Thymus (tissue), 11 donors: ENCODE measurements around the gene TSGA10IP. TPM values are rescaled to one million over a fixed set of nuclear protein-coding genes. Genes with fewer than 3 reads are reported as not detected.
"Not testable (repeated sequence)": the region's sequence is repeated elsewhere in the genome, so short reads cannot be mapped to it uniquely, and the experiment has no call there.

Source experiments
- DNase-seq, 9 donors: peaks; one replicate each; pipeline ENCODE4 v3.0.0-alpha.2; 2013; ENCODE audit warnings: low spot score in 9 of 9, low read depth in 6 of 9, missing footprints in 1 of 9
- H3K27ac ChIP-seq, 2 donors: one replicate each; pipeline ENCODE4 v1.5.1; 2013; ENCODE audit warnings: control low read depth in 1 of 2, low read depth in 1 of 2, low read length in 1 of 2, mild to moderate bottlenecking in 1 of 2, moderate library complexity in 1 of 2
- H3K27me3 ChIP-seq, 2 donors: one replicate each; pipeline ENCODE4 v1.5.1; 2013; ENCODE audit warnings: low read length in 1 of 2; ENCODE audit not compliant: control insufficient read depth in 2 of 2, insufficient read depth in 1 of 2
- H3K36me3 ChIP-seq, 2 donors: one replicate each; pipeline ENCODE4 v1.5.1; 2013; ENCODE audit warnings: low read length in 1 of 2, mild to moderate bottlenecking in 1 of 2, moderate library complexity in 1 of 2; ENCODE audit not compliant: control insufficient read depth in 2 of 2, insufficient read depth in 2 of 2
- H3K4me1 ChIP-seq, 2 donors: one replicate each; pipeline ENCODE4 v1.5.1; 2013; ENCODE audit warnings: low read length in 2 of 2; ENCODE audit not compliant: control insufficient read depth in 2 of 2, insufficient read depth in 2 of 2
- H3K4me3 ChIP-seq, 2 donors: one replicate each; pipeline ENCODE4 v1.5.1; 2013; ENCODE audit warnings: low read length in 2 of 2, control low read depth in 1 of 2, mild to moderate bottlenecking in 1 of 2
- H3K9me3 ChIP-seq, 2 donors: one replicate each; pipeline ENCODE4 v1.5.1; 2013; ENCODE audit warnings: low read length in 1 of 2, mild to moderate bottlenecking in 1 of 2; ENCODE audit not compliant: control insufficient read depth in 2 of 2, insufficient read depth in 1 of 2
- WGBS: extraction: QIAGEN DNeasy Blood & Tissue Kit; methylation state at CpG from one replicate; pipeline ENCODE4 v1.1.7; 2013; 5-methylcytosine and 5-hydroxymethylcytosine counted together
- polyA plus RNA-seq: library from polyadenylated mRNA; stranded (reverse); fragments of 200-250 nt; gene quantifications from one replicate; pipeline ENCODE4 v1.2.3, GENCODE V29; 2013
- total RNA-seq: library from RNA; stranded (reverse); fragments of 120-200 nt; gene quantifications from one replicate; pipeline ENCODE4 v1.2.4, GENCODE V29; 2013
- donor health status: healthy.

The TSGA10IP gene
- total and polyA plus RNA-seq, 2 donors = 0.05 to 0.09 TPM

GRCh38 chr11:65941720-65942310 lies 3.5 kb upstream of the TSGA10IP start:
- no peaks in the 10 kb centered on the region for H3K9me3 ChIP-seq
- H3K4me3 ChIP-seq = no peak overlapping the region
- H3K27ac ChIP-seq = no peak overlapping the region
- 85% methylated on average over 9 of the region's 9 CpGs for WGBS
- H3K36me3 ChIP-seq = no peaks in the 10 kb centered on the region
- H3K27me3 ChIP-seq = peaks cover 0 to 2% of the 10 kb centered on the region in 2 donors
- no peaks in the 10 kb centered on the region for H3K4me1 ChIP-seq
- DNase-seq = no peak

GRCh38 chr11:65942531-65942930 lies 2.7 kb upstream of the TSGA10IP start:
- DNase-seq = no peak
- Histone ChIP-seq H3K4me1 (no peaks in the 10 kb centered on the region), H3K27me3 (peaks cover 0 to 7% of the 10 kb centered on the region in 2 donors), H3K27ac (no peak overlapping the region), H3K9me3 (no peaks in the 10 kb centered on the region), H3K4me3 (no peak overlapping the region), H3K36me3 (no peaks in the 10 kb centered on the region)
- WGBS = 96% methylated on average over 7 of the region's 7 CpGs

- H3K4me1 ChIP-seq = no peaks in the 10 kb centered on the region
- H3K9me3 ChIP-seq = no peaks in the 10 kb centered on the region
- peaks cover 0 to 10% of the 10 kb centered on the region in 2 donors for H3K27me3 ChIP-seq
- no peak overlapping the region for H3K27ac ChIP-seq
- no peak for DNase-seq
- no peaks in the 10 kb centered on the region for H3K36me3 ChIP-seq
- H3K4me3 ChIP-seq = no peak overlapping the region
- 98% methylated on average over 8 of the region's 8 CpGs for WGBS
Measured at GRCh38 chr11:65944191-65944590, 1.1 kb upstream of the TSGA10IP start.

GRCh38 chr11:65944767-65945166 lies 513 bp upstream of the TSGA10IP start:
- H3K4me3 ChIP-seq = no peak overlapping the region
- H3K36me3 ChIP-seq = no peaks in the 10 kb centered on the region
- no peak for DNase-seq
- H3K9me3 ChIP-seq = no peaks in the 10 kb centered on the region
- 92% methylated on average over 8 of the region's 8 CpGs for WGBS
- no peaks in the 10 kb centered on the region for H3K4me1 ChIP-seq
- no peak overlapping the region for H3K27ac ChIP-seq
- peaks cover 0 to 10% of the 10 kb centered on the region in 2 donors for H3K27me3 ChIP-seq

- H3K4me1 ChIP-seq = no peaks in the 10 kb centered on the region
- no peaks in the 10 kb centered on the region for H3K36me3 ChIP-seq
- no peak overlapping the region for H3K27ac ChIP-seq
- no peaks in the 10 kb centered on the region for H3K9me3 ChIP-seq
- H3K27me3 ChIP-seq = peaks cover 0 to 10% of the 10 kb centered on the region in 2 donors
- H3K4me3 ChIP-seq = no peak overlapping the region
- 97% methylated on average over 11 of the region's 11 CpGs for WGBS
- DNase-seq = no peak
Measured at GRCh38 chr11:65945941-65946558, 770 bp downstream of the TSGA10IP start.

GRCh38 chr11:65946655-65947054 lies 1.4 kb downstream of the TSGA10IP start:
- no peaks in the 10 kb centered on the region for H3K4me1 ChIP-seq
- H3K27ac ChIP-seq = no peak overlapping the region
- peaks cover 0 to 8% of the 10 kb centered on the region in 2 donors for H3K27me3 ChIP-seq
- H3K9me3 ChIP-seq = no peaks in the 10 kb centered on the region
- 92% methylated on average over 4 of the region's 4 CpGs for WGBS
- DNase-seq = no peak
- H3K4me3 ChIP-seq = no peak overlapping the region
- no peaks in the 10 kb centered on the region for H3K36me3 ChIP-seq

GRCh38 chr11:65947133-65947532 lies 1.9 kb downstream of the TSGA10IP start:
- H3K4me1 ChIP-seq = no peaks in the 10 kb centered on the region
- no peak for DNase-seq
- H3K36me3 ChIP-seq = no peaks in the 10 kb centered on the region
- no peak overlapping the region for H3K27ac ChIP-seq
- no peaks in the 10 kb centered on the region for H3K9me3 ChIP-seq
- WGBS = 93% methylated on average over 13 of the region's 13 CpGs
- H3K4me3 ChIP-seq = no peak overlapping the region
- H3K27me3 ChIP-seq = peaks cover 0 to 8% of the 10 kb centered on the region in 2 donors

- no peak overlapping the region for H3K4me3 ChIP-seq
- H3K27me3 ChIP-seq = peaks cover 0 to 8% of the 10 kb centered on the region in 2 donors
- H3K27ac ChIP-seq = no peak overlapping the region
- 92% methylated on average over 12 of the region's 12 CpGs for WGBS
- H3K36me3 ChIP-seq = no peaks in the 10 kb centered on the region
- H3K9me3 ChIP-seq = no peaks in the 10 kb centered on the region
- no peaks in the 10 kb centered on the region for H3K4me1 ChIP-seq
- no peak for DNase-seq
Measured at GRCh38 chr11:65947603-65948125, 2.4 kb downstream of the TSGA10IP start.

GRCh38 chr11:65950711-65951110 lies 5.4 kb downstream of the TSGA10IP start:
- not testable (repeated sequence) for H3K4me3 ChIP-seq, H3K36me3 ChIP-seq, H3K27ac ChIP-seq, DNase-seq, H3K27me3 ChIP-seq, H3K4me1 ChIP-seq, H3K9me3 ChIP-seq
- 96% methylated on average over 5 of the region's 5 CpGs for WGBS
